GM12873 (cell line): ENCODE measurements around the gene NOCT.

Experiments
- CTCF ChIP-seq: IDR thresholded peaks from 2 replicates; pipeline ENCODE4 v1.5.1; 2012; ENCODE audit warnings: low read depth, mild to moderate bottlenecking, moderate library complexity, low read length, control low read depth; ENCODE audit not compliant: insufficient read depth; ENCODE audit errors: missing control alignments

NOCT gene

GRCh38 chr4:139024686-139025085 is 9.1 kb downstream of the NOCT start:
- no peak for TF ChIP-seq CTCF

- no peak for TF ChIP-seq CTCF
Measured at GRCh38 chr4:139025841-139026240, 10.3 kb downstream of the NOCT start.

GRCh38 chr4:139027776-139028175 is 12.2 kb downstream of the NOCT start:
- TF ChIP-seq CTCF, result no peak

GRCh38 chr4:139028191-139028661 is 12.6 kb downstream of the NOCT start:
- no peak for TF ChIP-seq CTCF

GRCh38 chr4:139030614-139031235 is 15.1 kb downstream of the NOCT start:
- TF ChIP-seq CTCF, result peak; percentile 90

GRCh38 chr4:139035650-139036049 is 20.1 kb downstream of the NOCT start:
- TF ChIP-seq CTCF, result no peak

GRCh38 chr4:139036885-139037284 is 21.3 kb downstream of the NOCT start:
- TF ChIP-seq CTCF, result no peak
